Keratinocyte (primary cell): Measurements from ENCODE around the gene NUP210L. TPM values are rescaled to one million over a fixed set of nuclear protein-coding genes. Genes with fewer than 3 reads are reported as not detected.

Source experiments
- DNase-seq: peaks from one replicate; pipeline ENCODE4 v3.0.0-alpha.2; 2011; ENCODE audit warnings: low read depth, missing footprints, low spot score
- FAIRE-seq: peaks from 2 replicates; lab custom pipeline; 2011; peaks lifted over from hg19 to GRCh38; lab: Jason Lieb, UNC
- H2AFZ ChIP-seq: 2 replicates; pipeline ENCODE4 v1.6.0; 2012; ENCODE audit warnings: low read length, control low read depth, inconsistent platforms; ENCODE audit not compliant: control insufficient read depth
- H3K27ac ChIP-seq: 2 replicates; pipeline ENCODE4 v1.5.1; 2011; ENCODE audit warnings: low read length; ENCODE audit not compliant: control insufficient read depth, insufficient read depth
- H3K27me3 ChIP-seq: 3 replicates; pipeline ENCODE4 v1.6.0; 2011; ENCODE audit warnings: low read length; ENCODE audit not compliant: control insufficient read depth, insufficient read depth; ENCODE audit errors: extremely low read depth
- H3K36me3 ChIP-seq, 2 experiments: 2 replicates in 1 of 2; 3 replicates in 1 of 2; pipeline ENCODE4 v1.5.1; 2011; ENCODE audit warnings: low read length in 2 of 2, mild to moderate bottlenecking in 1 of 2; ENCODE audit not compliant: control insufficient read depth in 2 of 2, insufficient read depth in 2 of 2; ENCODE audit errors: extremely low read depth in 1 of 2
- H3K4me1 ChIP-seq: 3 replicates; pipeline ENCODE4 v1.5.1; 2011; ENCODE audit warnings: low read length; ENCODE audit not compliant: control insufficient read depth, insufficient read depth; ENCODE audit errors: extremely low read depth
- H3K4me2 ChIP-seq: 3 replicates; pipeline ENCODE4 v1.6.0; 2011; ENCODE audit warnings: low read depth, low read length; ENCODE audit not compliant: control insufficient read depth, insufficient read depth; ENCODE audit errors: extremely low read depth
- H3K4me3 ChIP-seq, 3 experiments: fragments of 200-600 bp in 1 of 3; sonication (generic) in 1 of 3; 2 replicates in 2 of 3; 3 replicates in 1 of 3; pipeline ENCODE4 v1.5.1; 2011 to 2016; ENCODE audit warnings: low read length in 3 of 3, mild to moderate bottlenecking in 3 of 3, control low read depth in 2 of 3, inconsistent platforms in 1 of 3, low read depth in 1 of 3, mixed read lengths in 1 of 3, mixed run types in 1 of 3, moderate library complexity in 1 of 3; ENCODE audit not compliant: control insufficient read depth in 2 of 3, insufficient read depth in 2 of 3; ENCODE audit errors: extremely low read depth in 1 of 3
- H3K79me2 ChIP-seq: 2 replicates; pipeline ENCODE4 v1.6.0; 2012; ENCODE audit warnings: low read length; ENCODE audit not compliant: control insufficient read depth, insufficient read depth
- H3K9ac ChIP-seq: 3 replicates; pipeline ENCODE4 v1.6.0; 2011; ENCODE audit warnings: low read length; ENCODE audit not compliant: control insufficient read depth, insufficient read depth; ENCODE audit errors: extremely low read depth
- H3K9me1 ChIP-seq: 3 replicates; pipeline ENCODE4 v1.6.0; 2011; ENCODE audit warnings: low read length; ENCODE audit not compliant: control insufficient read depth, insufficient read depth; ENCODE audit errors: extremely low read depth
- H3K9me3 ChIP-seq: 2 replicates; pipeline ENCODE4 v1.5.1; 2012; ENCODE audit warnings: low read depth, low read length; ENCODE audit not compliant: control insufficient read depth
- H4K20me1 ChIP-seq: 3 replicates; pipeline ENCODE4 v1.6.0; 2011; ENCODE audit warnings: low read length; ENCODE audit not compliant: control insufficient read depth, insufficient read depth; ENCODE audit errors: extremely low read depth
- CTCF ChIP-seq, 3 experiments: IDR thresholded peaks in 1 of 3; conservative IDR thresholded peaks in 1 of 3; optimal IDR thresholded peaks in 1 of 3; 2 replicates in 2 of 3; 3 replicates in 1 of 3; pipeline versions ENCODE3 to v1.5.1; 2011; ENCODE audit warnings: low read length in 3 of 3, mild to moderate bottlenecking in 3 of 3, moderate library complexity in 2 of 3, control low read depth in 1 of 3, inconsistent platforms in 1 of 3; ENCODE audit not compliant: insufficient read depth in 2 of 3; ENCODE audit errors: extremely low read depth in 1 of 3
- EZH2 ChIP-seq: IDR thresholded peaks from one replicate; pipeline ENCODE4 v1.6.1; 2012; ENCODE audit warnings: inconsistent platforms, mild to moderate bottlenecking, low read length, moderate library complexity
- dilution Hi-C: fragments of 300-500 bp; cut with MboI; formaldehyde crosslinking; loops from one replicate; pipeline ENCODE4 v1.7.0; 2020; ENCODE audit warnings: low sequenced_read_pairs; ENCODE audit not compliant: extremely low pct_ligation_motif_present
- polyA minus RNA-seq, 3 experiments: library from RNA; depleted of rRNA, polyadenylated mRNA; stranded (reverse); fragments of >200 nt; gene quantifications; 1 replicate in 1 of 3; 2 replicates in 1 of 3; 3 replicates in 1 of 3; pipeline ENCODE4 v1.2.3, GENCODE V29; 2011
- polyA plus RNA-seq, 5 experiments: library from polyadenylated mRNA; depleted of rRNA in 3 of 5; stranded (reverse) in 3 of 5; stranded (forward) in 1 of 5; unstranded in 1 of 5; fragments of >200 nt; gene quantifications; 1 replicate in 1 of 5; 2 replicates in 3 of 5; 3 replicates in 1 of 5; pipeline versions ENCODE4 v1.2.1 to v1.2.3, GENCODE V29; 2011 to 2012; ENCODE audit warnings: missing spikeins in 2 of 5, low read depth in 1 of 5, low replicate concordance in 1 of 5

The NUP210L gene
- polyA plus RNA-seq (0.01 TPM in 1 of 3 replicates, not detected in the others), polyA minus RNA-seq (0.03 TPM in 1 of 3 replicates, not detected in the others)
- polyA plus RNA-seq (2011; ENCODE audit: low read depth), result 0.06 TPM
- not detected in 2 replicates for polyA plus RNA-seq (2011; cell fraction: cytosol; rRNA removed)
- 0.03 and 0.06 TPM in 2 replicates for polyA plus RNA-seq (2011; cell fraction: nucleus; rRNA removed)
- polyA plus RNA-seq (2012; ENCODE audit: low replicate concordance), result 0.08 TPM in 1 of 2 replicates, not detected in the other
- polyA minus RNA-seq (2011; cell fraction: cytosol; rRNA and poly(A)+ RNA removed), result not detected
- not detected in 2 replicates for polyA minus RNA-seq (2011; cell fraction: nucleus; rRNA and poly(A)+ RNA removed)

DNA sequence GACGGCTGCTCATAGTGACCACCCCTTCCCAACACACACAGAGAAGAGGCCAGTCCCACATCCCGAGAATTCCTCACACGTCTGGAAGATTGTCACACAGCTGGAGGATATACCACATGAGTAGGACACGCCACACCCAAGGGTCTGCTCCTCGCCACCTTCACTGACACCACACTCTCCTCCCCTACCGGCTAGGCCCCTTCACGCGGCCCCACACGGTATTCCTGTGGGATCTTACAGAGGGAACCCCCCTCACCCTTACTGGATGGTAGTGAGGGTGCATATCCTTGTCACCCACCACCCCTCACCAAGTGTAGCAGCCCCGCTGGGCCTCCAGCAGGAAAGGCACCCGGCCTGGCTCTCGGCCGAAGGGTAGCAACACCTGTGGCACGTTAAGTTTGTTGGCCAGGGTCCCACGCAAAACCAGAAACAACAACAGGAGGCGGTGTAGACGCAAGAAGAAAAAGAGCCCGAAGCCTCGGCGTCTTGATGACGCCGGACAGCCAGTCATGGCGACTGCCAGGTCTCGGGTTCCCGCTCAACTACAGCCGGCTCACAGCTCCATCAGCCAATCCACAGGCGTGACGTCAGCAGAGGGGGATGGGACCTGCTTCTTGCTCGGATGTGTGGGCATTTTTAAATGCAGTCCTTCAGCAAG, at the start of gene NUP210L:
Gene NUP210L, minus strand, starts transcription at position 540 of the 658 bp plus-strand sequence.
- Histone ChIP-seq H3K9ac (no peak within 1 kb of the TSS), H3K36me3 (peaks cover 7 to 25% of the 10 kb centered on the region in 2 experiments), H3K79me2 (peaks cover 5% of the 10 kb centered on the region), H4K20me1 (peaks cover 8% of the 10 kb centered on the region), H3K4me3 (no peak within 1 kb of the TSS), H3K4me2 (no peak within 1 kb of the TSS), H3K9me3 (no peaks in the 10 kb centered on the region), H3K4me1 (no peaks in the 10 kb centered on the region), H3K9me1 (peaks cover 2% of the 10 kb centered on the region), H3K27ac (no peak within 1 kb of the TSS), H3K27me3 (no peaks in the 10 kb centered on the region), H2AFZ (no peak within 1 kb of the TSS)
- dilution Hi-C loops, result no loop called here
- TF ChIP-seq CTCF (optimal IDR thresholded peaks at IDR 0.05 in 1 of 3, IDR thresholded peaks at IDR 0.05 in 1 of 3, conservative IDR thresholded peaks at IDR 0.05 in 1 of 3; ENCODE audit: extremely low read depth in 1 of 3, insufficient read depth in 2 of 3, low read length in 3 of 3) (no peak), EZH2 (no peak)
- FAIRE-seq, result no peak
- DNase-seq, result no peak

- H3K9ac ChIP-seq, result no peak overlapping the region
- no peak for FAIRE-seq
Observed at GRCh38 chr1:154199563-154199879, 44.6 kb upstream of the NUP210L start.

More at GRCh38 chr1:154199563-154199879, 44.6 kb upstream of the NUP210L start:
- Histone ChIP-seq H3K9me1 (no peaks in the 10 kb centered on the region), H3K4me2 (no peak overlapping the region), H3K9me3 (no peaks in the 10 kb centered on the region), H2AFZ (no peak overlapping the region), H3K36me3 (no peaks in the 10 kb centered on the region), H3K79me2 (no peaks in the 10 kb centered on the region), H4K20me1 (no peaks in the 10 kb centered on the region), H3K4me3 (no peak overlapping the region), H3K27me3 (no peaks in the 10 kb centered on the region), H3K4me1 (peaks cover 13% of the 10 kb centered on the region), H3K27ac (no peak overlapping the region)
- TF ChIP-seq EZH2 (no peak), CTCF (optimal IDR thresholded peaks at IDR 0.05 in 1 of 3, IDR thresholded peaks at IDR 0.05 in 1 of 3, conservative IDR thresholded peaks at IDR 0.05 in 1 of 3; ENCODE audit: extremely low read depth in 1 of 3, insufficient read depth in 2 of 3, low read length in 3 of 3) (no peak)
- no peak for DNase-seq
- dilution Hi-C loops, result no loop called here
